OCI-LY1 (cell line): Measurements from ENCODE around the gene METTL21A.

Source experiments
- H2AFZ ChIP-seq: fragments of 200-600 bp; sonication (generic), shearing (Covaris generic); 2 replicates; pipeline ENCODE4 v1.6.0; 2014; ENCODE audit warnings: antibody characterized with exemption, mild to moderate bottlenecking, low read length
- H3F3A ChIP-seq: fragments of 200-600 bp; sonication (generic), shearing (Covaris generic); 2 replicates; pipeline ENCODE4 v1.6.0; 2014; ENCODE audit warnings: mild to moderate bottlenecking, antibody characterized with exemption, low read length, moderate library complexity; ENCODE audit not compliant: insufficient read depth
- H3K27ac ChIP-seq: fragments of 200-600 bp; sonication (generic); 2 replicates; pipeline ENCODE4 v1.5.1; 2014; ENCODE audit warnings: low read length, mixed run types, mild to moderate bottlenecking, low read depth; ENCODE audit not compliant: poor library complexity, severe bottlenecking
- H3K27me3 ChIP-seq: fragments of 200-600 bp; sonication (generic); 2 replicates; pipeline ENCODE4 v1.6.0; 2014; ENCODE audit warnings: antibody characterized with exemption, mild to moderate bottlenecking, low read length, moderate library complexity; ENCODE audit not compliant: insufficient read depth
- H3K36me3 ChIP-seq: fragments of 200-600 bp; sonication (generic); 2 replicates; pipeline ENCODE4 v1.6.1; 2014; ENCODE audit warnings: mild to moderate bottlenecking, antibody characterized with exemption, low read length, moderate library complexity, mixed read lengths; ENCODE audit not compliant: insufficient read depth
- H3K4me1 ChIP-seq: fragments of 200-600 bp; sonication (generic); 2 replicates; pipeline ENCODE4 v1.5.1; 2014; ENCODE audit warnings: mild to moderate bottlenecking, low read length, moderate library complexity; ENCODE audit not compliant: insufficient read depth, severe bottlenecking
- H3K4me2 ChIP-seq: fragments of 200-600 bp; sonication (generic), shearing (Covaris generic); 2 replicates; pipeline ENCODE4 v1.6.1; 2014; ENCODE audit warnings: low read length
- H3K4me3 ChIP-seq: fragments of 200-600 bp; sonication (generic); 2 replicates; pipeline ENCODE4 v1.5.1; 2014; ENCODE audit warnings: low read length, low read depth, mild to moderate bottlenecking, mixed read lengths; ENCODE audit not compliant: poor library complexity, severe bottlenecking
- H3K79me2 ChIP-seq: fragments of 200-600 bp; shearing (Covaris generic); 2 replicates; pipeline ENCODE4 v1.6.1; 2016; ENCODE audit warnings: mixed run types, low read length, mixed read lengths; ENCODE audit not compliant: insufficient read depth
- H3K9ac ChIP-seq: fragments of 200-600 bp; sonication (generic), shearing (Covaris generic); 2 replicates; pipeline ENCODE4 v1.6.1; 2014; ENCODE audit warnings: mild to moderate bottlenecking, low read length, mixed read lengths
- H3K9me2 ChIP-seq: fragments of 200-600 bp; sonication (generic), shearing (Covaris generic); 2 replicates; pipeline ENCODE4 v1.6.1; 2014; ENCODE audit warnings: low read depth, mild to moderate bottlenecking, low read length, mixed read lengths
- H3K9me3 ChIP-seq: fragments of 200-600 bp; shearing (Covaris generic); 2 replicates; pipeline ENCODE4 v1.6.1; 2014; ENCODE audit warnings: low read length, mixed read lengths
- H4K20me1 ChIP-seq: fragments of 200-600 bp; sonication (generic), shearing (Covaris generic); 2 replicates; pipeline ENCODE4 v1.6.0; 2016; ENCODE audit warnings: mild to moderate bottlenecking, low read length; ENCODE audit not compliant: insufficient read depth
- CTCF ChIP-seq: fragments of 200-600 bp; sonication (generic), shearing (Covaris generic); IDR thresholded peaks from 2 replicates; pipeline ENCODE4 v1.5.1; 2017; ENCODE audit warnings: mild to moderate bottlenecking, antibody characterized with exemption, low read length, moderate library complexity, mixed read lengths
- EZH2 ChIP-seq: fragments of 200-600 bp; sonication (generic), shearing (Covaris generic); IDR thresholded peaks from 2 replicates; pipeline ENCODE4 v1.8.0; 2017; ENCODE audit warnings: borderline replicate concordance, mixed run types, mild to moderate bottlenecking, antibody characterized with exemption, low read length, moderate library complexity, mixed read lengths

Gene METTL21A

GRCh38 chr2:207599636-207600035 is 25.6 kb downstream of the METTL21A start:
- TF ChIP-seq EZH2 (no peak), CTCF (no peak)
- Histone ChIP-seq H2AFZ (no peak overlapping the region), H3K4me3 (no peak overlapping the region), H4K20me1 (no peaks in the 10 kb centered on the region), H3K27me3 (no peaks in the 10 kb centered on the region), H3K4me2 (no peak overlapping the region), H3K27ac (no peak overlapping the region), H3K36me3 (peaks cover 58% of the 10 kb centered on the region), H3F3A (no peaks in the 10 kb centered on the region), H3K9me3 (no peaks in the 10 kb centered on the region), H3K9ac (no peak overlapping the region), H3K79me2 (no peaks in the 10 kb centered on the region), H3K4me1 (no peaks in the 10 kb centered on the region), H3K9me2 (no peaks in the 10 kb centered on the region)

- H3K4me3 ChIP-seq, result no peak overlapping the region
These were observed 30.5 kb downstream of the METTL21A start for GRCh38 chr2:207594731-207595130.

GRCh38 chr2:207594264-207594663 is 30.9 kb downstream of the METTL21A start:
- H4K20me1 ChIP-seq, result no peaks in the 10 kb centered on the region
- H3K9ac ChIP-seq, result no peak overlapping the region
- TF ChIP-seq CTCF, result no peak
- TF ChIP-seq EZH2, result no peak
- no peak overlapping the region for H2AFZ ChIP-seq
- H3K4me1 ChIP-seq, result no peaks in the 10 kb centered on the region
- H3K4me2 ChIP-seq, result no peak overlapping the region
- H3K27me3 ChIP-seq, result no peaks in the 10 kb centered on the region
- H3K36me3 ChIP-seq, result peaks cover 81% of the 10 kb centered on the region
- H3K9me2 ChIP-seq, result no peaks in the 10 kb centered on the region
- H3K4me3 ChIP-seq, result no peak overlapping the region
- no peak overlapping the region for H3K27ac ChIP-seq
- H3F3A ChIP-seq, result no peaks in the 10 kb centered on the region
- H3K9me3 ChIP-seq, result peaks cover 13% of the 10 kb centered on the region; the same call in 1 of the 2 replicates
- no peaks in the 10 kb centered on the region for H3K79me2 ChIP-seq

More at GRCh38 chr2:207594731-207595130, 30.5 kb downstream of the METTL21A start:
- H3K36me3 ChIP-seq, result peaks cover 77% of the 10 kb centered on the region
- no peaks in the 10 kb centered on the region for H4K20me1 ChIP-seq
- no peaks in the 10 kb centered on the region for H3F3A ChIP-seq
- no peak for TF ChIP-seq CTCF
- no peak for TF ChIP-seq EZH2
- H3K27ac ChIP-seq, result no peak overlapping the region
- H3K4me1 ChIP-seq, result no peaks in the 10 kb centered on the region
- H3K9ac ChIP-seq, result no peak overlapping the region
- no peaks in the 10 kb centered on the region for H3K27me3 ChIP-seq
- no peaks in the 10 kb centered on the region for H3K9me2 ChIP-seq
- H2AFZ ChIP-seq, result no peak overlapping the region
- no peaks in the 10 kb centered on the region for H3K79me2 ChIP-seq
- no peak overlapping the region for H3K4me2 ChIP-seq
- H3K9me3 ChIP-seq, result peaks cover 13% of the 10 kb centered on the region; the same call in 1 of the 2 replicates
